ENCODE measurements around the gene MARCHF3.
"Not testable (repeated sequence)": the region's sequence is repeated elsewhere in the genome, so short reads cannot be mapped to it uniquely, and the experiment has no call there.

Gene MARCHF3

DNA sequence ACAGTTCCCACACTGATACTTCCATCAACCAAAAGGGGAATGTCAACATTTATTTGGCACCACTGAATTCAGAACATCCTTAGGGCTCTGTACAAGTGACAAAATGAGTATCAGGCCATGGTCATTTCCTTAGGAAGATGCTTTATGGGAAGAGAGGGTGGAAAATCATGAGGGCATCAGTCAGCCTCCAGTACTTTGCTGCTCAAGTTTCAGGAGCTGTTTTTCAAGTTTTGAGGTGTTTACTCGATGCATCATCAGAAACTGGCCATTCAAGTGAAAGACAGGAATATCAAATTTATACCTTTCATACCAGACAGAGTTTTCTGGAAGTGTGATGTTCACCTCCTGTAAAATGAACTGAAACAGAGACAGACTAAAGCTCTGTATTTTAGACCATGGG lies 21.2 kb upstream of the MARCHF3 start:
- no peak for DNase-seq (ENCODE audit: low read depth in 2 of 2)

DNA sequence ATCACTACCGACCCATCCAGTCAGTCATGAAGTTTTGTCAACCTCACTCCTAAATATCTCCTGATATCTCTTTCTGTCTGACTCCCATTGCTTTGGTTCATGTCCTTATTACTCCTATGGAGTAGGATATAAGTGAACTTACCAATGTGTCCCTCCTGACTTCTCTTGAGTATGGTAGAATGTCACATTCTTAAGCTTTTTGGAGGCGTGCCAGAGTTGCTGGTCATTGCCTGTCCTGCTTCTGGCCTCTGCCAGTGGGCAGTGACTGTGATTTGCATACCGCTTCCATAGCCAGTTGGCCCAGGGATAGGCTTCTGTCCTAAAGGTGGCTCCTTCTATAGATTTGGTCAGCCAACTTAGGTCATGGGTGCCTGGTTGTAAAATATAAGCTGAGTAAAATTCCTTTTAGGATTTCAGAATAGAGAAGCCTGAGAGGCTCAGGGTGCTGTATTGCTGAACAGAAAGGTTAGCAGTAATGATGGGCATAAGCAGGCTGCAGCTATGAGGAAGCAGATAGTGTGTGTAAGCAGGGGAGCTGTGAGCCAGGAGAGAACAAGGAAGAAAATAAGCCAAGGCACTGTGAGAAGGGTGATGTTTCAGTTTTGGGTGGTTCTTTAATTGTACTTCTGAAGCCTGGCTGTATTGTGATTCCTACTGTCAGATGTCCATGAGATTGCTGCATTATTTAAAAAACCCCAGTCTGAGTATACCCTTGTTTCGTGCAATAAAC lies 16.1 kb upstream of the MARCHF3 start:
- no peak for DNase-seq (ENCODE audit: low read depth in 2 of 2)

DNA sequence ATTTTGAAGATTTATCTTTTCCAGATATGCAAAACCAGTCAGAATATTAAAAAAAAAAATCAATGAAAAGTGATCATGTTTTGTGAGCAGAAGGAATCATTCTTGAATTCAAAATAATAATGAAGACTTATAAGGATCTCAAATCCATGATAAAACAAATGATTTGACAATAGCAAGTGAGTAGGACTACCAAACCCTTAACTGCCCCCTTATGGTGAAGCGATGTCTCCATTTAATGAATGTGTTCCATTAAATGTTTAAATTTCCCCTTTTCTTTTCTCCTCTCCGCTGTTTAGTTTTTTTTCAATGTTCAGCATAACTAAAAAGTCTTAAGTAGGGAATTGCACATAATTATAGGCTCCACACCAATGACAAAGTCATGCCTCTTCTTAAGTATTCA lies 12.2 kb upstream of the MARCHF3 start:
- DNase-seq (ENCODE audit: low read depth in 2 of 2), result no peak

DNA sequence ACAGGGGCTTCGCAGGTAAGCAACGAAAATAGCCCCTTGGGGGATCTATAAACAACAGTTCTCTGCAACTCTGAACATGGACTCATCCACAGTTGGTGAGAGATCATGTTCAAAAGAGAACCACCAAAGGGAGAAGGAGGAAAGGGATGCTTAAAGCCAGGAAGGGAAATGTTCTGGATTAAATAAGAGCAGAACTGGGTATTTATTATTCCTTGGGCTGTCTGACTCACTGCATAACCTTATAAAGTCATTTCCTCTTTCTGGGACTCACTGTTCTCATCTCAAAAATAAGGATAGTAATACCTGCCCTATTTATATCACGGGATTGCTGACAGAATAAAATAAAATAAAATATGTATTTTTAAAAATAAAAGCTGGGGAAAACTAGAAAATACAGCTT lies 11.2 kb upstream of the MARCHF3 start:
- DNase-seq (ENCODE audit: low read depth in 2 of 2), result no peak

DNA sequence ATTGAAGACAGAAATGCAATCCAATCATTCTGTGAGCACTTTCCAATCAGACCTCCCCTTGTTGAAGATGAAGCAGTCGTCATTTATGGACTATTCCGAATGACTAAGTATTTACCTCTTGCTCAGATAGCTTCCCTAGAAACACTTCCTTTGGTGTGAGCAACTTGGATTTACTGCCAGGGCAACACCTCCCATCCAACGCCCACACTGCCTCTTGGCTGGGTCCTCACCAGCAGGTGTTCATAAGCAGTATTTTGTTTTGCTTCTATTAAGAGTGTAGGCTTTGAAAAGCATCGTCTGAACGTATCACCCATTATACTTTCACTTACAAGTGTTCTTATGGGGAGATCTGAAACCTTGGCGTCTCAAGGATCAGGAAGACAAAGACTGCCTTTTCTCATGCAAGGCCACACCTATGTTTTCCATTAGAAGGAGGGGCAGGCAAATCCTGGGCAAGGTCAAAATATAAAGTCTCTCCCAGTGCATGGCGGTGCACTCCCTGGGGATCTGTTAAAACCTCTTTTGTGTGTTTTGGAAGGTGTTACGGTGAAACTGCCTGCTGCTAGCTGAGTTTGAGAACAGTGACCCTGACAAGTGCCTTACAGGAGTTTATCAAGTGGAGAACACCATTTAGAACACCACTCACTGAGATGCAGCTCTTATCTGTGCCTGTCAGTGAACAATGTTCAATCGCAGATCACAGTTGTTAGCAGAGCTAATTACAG lies 10.6 kb upstream of the MARCHF3 start:
- no peak for DNase-seq (ENCODE audit: low read depth in 2 of 2)

GRCh38 chr5:127038550-127038949 lies 8.2 kb upstream of the MARCHF3 start:
- DNase-seq (ENCODE audit: low read depth in 2 of 2), result no peak

- no peak for DNase-seq (ENCODE audit: low read depth in 2 of 2)
Observed at GRCh38 chr5:127031863-127032232, 1.5 kb upstream of the MARCHF3 start.

GRCh38 chr5:127031147-127031862 lies 947 bp upstream of the MARCHF3 start:
- peak in 1 of 2 donors; percentile 8 for DNase-seq (ENCODE audit: low read depth in 2 of 2)

GRCh38 chr5:127029581-127030258 lies 638 bp downstream of the MARCHF3 start:
- DNase-seq (ENCODE audit: low read depth in 2 of 2), result peak; percentile 15 to 27

DNA sequence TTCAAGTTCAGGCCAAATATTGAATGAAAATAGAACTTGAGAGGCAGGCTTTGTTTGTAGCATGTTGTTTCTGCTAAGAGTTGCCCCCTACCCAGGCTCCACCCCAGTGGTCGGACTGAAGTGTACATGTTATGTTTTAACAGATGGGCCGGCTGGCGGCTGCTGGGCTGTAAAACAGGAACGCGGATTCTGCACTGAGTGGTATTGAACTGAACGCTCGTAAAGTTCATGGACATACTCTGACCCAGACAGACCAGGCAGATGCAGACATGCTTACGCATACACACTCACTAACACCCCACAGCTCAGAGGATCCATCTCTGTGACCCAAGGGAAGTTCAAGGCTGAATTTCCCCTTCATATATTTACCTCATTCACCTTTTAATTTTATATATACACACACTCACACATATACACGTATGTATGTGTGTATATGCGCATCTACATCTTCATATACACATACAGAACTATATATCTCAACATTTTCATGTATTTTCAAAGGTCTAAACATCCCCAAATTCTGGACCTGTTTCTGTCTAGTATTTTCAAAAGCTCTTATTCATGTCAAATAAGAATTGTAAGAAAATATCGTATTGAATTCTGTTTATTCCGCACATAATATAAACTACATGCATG lies 1.4 kb downstream of the MARCHF3 start:
- DNase-seq (ENCODE audit: low read depth in 2 of 2), result no peak

DNA sequence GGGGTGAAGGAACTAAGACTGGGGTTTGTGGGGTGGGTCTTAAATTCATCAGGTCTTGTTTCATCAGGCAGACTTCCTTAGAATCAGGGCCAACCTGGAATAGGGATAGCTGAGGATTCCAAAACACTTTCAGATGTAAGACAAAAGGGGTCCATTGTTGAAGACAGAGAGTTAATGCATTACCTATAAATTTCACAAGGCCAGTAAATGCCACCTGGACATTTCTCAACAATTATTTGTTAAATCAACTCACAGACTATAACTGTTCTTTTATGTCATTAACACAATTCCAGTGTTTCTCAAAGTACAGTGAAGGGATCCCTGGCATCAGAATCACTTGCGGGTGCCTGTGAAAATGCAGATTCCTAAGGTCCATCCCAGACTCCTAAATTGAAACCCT lies 2.8 kb downstream of the MARCHF3 start:
- DNase-seq (ENCODE audit: low read depth in 2 of 2), result no peak

- no peak for DNase-seq (ENCODE audit: low read depth in 2 of 2)
Observed at GRCh38 chr5:127026166-127026565, 4.2 kb downstream of the MARCHF3 start.

GRCh38 chr5:127025467-127025866 lies 4.9 kb downstream of the MARCHF3 start:
- DNase-seq (ENCODE audit: low read depth in 2 of 2), result no peak

DNA sequence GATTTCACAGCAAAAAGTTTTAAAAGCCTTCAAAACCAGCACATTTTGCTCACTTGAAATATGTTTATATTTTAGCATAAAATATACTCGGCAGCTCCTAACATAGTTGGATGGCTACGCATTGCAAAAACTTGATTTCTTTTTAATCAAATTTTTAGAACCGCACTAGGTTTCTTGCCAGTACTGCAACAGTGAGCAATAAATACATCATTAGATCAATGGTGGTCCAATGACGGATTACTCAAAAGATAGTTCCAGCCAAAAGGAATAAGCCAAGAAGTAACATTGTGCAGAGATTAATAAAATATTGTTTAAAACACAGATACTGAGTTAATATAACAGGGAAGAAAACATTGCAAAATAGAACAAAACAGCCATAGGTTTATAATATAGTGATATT lies 5.5 kb downstream of the MARCHF3 start:
- DNase-seq (ENCODE audit: low read depth in 2 of 2), result no peak

GRCh38 chr5:127023552-127024191 lies 6.7 kb downstream of the MARCHF3 start:
- not testable (repeated sequence) for DNase-seq (ENCODE audit: low read depth in 2 of 2)

GRCh38 chr5:127022846-127023245 lies 7.5 kb downstream of the MARCHF3 start:
- DNase-seq (ENCODE audit: low read depth in 2 of 2), result no peak

DNA sequence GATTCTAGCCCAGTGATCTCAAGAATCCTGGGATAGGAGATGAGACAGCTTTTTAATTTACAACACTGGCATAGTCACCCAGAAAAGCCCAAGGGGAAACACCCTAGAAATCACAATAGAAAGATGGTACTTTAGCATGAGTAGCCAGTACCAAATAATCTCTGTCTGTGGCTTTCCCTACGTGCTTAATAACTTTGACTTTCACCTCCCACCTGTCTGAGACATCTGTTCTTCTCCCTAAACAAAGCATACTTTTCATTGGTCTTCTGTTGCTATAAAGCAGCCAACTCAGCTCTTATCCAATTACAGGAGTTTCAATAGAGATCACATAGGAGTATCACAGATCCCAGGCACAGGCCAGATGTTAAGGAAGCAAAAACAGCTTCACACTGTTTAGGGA lies 10.4 kb downstream of the MARCHF3 start:
- no peak for DNase-seq (ENCODE audit: low read depth in 2 of 2)

GRCh38 chr5:127016722-127017121 lies 13.6 kb downstream of the MARCHF3 start:
- DNase-seq (ENCODE audit: low read depth in 2 of 2), result not testable (repeated sequence)

DNA sequence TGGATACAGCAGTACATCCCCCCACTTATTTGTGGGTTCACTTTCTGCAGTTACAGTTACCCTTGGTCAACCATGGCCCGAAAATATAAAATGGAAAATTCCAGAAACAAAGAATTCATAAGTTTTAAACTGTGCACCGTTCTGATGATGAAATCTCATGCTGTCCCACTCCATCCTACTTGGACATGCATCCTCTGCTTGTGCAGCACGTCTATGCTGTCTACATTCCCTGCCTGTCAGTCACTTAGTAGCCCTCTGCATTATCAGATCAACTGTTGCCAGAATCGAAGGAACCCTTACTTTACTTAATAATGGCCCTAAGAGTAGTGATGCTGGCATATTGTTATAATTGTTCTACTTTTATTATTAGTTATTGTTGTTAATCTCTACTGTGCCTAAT lies 14.6 kb downstream of the MARCHF3 start:
- DNase-seq (ENCODE audit: low read depth in 2 of 2), result no peak

- DNase-seq (ENCODE audit: low read depth in 2 of 2), result no peak
Observed at GRCh38 chr5:127014573-127014972, 15.8 kb downstream of the MARCHF3 start.

DNA sequence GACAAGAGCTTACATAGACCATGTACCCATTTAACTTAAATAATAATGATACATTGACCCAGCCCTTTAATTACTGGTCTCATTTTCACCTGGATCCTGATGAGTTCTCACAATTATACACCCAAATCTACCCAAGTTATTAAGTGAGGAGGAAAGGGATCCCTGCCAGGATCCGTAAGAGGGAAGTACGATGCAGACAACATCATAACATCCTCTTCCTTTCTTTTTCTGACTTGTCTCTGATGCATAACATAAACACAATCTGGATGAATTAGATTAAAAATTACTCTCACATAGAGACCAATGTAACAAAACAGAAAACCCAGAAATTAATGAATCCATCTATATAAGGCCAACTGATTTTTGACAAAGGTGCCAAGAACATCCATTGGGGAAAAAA lies 17.0 kb downstream of the MARCHF3 start:
- no peak for DNase-seq (ENCODE audit: low read depth in 2 of 2)

Measured in activated CD4-positive, alpha-beta T cell treated with anti-CD3 and anti-CD28 coated beads for 24 hours (primary cell).